NCI-H1417 (cell line): ENCODE data around the gene SH2B3.
"Not testable (repeated sequence)": the region's sequence is repeated elsewhere in the genome, so short reads cannot be mapped to it uniquely, and the experiment has no call there.

ENCODE experiments used
- DNase-seq, 3 experiments: peaks; one replicate each; lab custom pipeline; 2025; lab: John Stamatoyannopoulos, UW

The SH2B3 gene

GRCh38 chr12:111387747-111388323 is 17.9 kb upstream of the SH2B3 start:
- peak in 1 of 3 experiments; percentile 9 for DNase-seq

- DNase-seq = no peak
Measured at GRCh38 chr12:111389635-111390034, 16.1 kb upstream of the SH2B3 start.

DNA sequence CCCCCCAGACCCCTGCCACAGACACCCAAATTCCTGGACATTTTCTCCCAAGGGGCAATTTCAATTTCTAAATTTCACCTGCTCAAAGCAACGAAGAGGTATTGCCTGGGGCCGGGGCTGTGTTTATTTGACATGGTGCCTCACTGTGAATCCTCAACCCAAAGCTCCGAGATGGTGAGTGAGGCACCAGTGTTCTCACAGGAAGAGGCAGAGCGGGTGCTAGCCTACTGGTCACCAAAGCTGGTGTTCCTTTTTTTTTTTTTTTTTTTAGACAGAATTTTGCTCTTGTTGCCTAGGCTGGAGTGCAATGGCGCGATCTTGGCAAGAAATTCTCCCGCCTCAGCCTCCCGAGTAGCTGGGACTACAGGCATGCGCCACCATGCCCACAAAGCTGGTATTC is 14.8 kb upstream of the SH2B3 start:
- no peak for DNase-seq

GRCh38 chr12:111393700-111394300 is 11.9 kb upstream of the SH2B3 start:
- no peak for DNase-seq

DNA sequence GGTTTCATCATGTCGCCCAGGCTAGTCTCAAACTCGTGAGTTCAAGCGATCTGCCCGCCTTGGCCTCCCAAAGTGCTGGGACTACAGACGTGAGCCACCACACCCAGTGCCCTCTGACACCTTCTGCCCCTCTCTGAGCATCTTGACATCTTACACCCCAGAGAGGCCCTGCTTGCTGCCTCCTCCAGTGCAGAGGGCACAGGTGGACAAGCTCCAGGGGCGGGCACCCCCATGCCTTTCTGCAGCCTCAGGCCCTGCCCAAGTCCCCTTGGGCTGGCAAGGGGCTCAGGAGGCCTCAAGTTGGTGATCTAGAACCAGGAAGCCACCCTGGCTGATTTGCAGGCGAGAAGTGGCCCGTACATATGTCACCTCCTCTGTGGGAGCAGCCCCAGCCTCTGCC is 11.2 kb upstream of the SH2B3 start:
- DNase-seq = no peak

- DNase-seq = no peak
Measured at GRCh38 chr12:111395336-111396187, 10.2 kb upstream of the SH2B3 start.

DNA sequence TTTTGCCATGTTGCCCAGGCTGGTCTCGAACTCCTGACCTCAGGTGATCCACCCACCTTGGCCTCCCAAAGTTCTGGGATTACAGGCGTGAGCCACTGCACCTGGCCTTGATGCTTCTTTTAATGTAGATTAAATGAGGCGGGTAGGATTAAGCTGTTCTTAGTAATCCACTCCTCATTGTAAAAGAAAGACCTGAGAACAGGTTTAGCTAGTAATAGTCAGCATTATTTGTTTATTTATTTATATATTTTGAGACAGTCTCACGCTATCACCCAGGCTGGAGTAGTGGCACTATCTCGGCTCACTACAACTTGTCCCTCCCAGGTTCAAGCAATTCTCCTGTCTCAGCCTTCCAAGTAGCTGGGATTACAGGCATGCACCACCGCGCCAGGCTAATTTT is 9.5 kb upstream of the SH2B3 start:
- not testable (repeated sequence) for DNase-seq

DNA sequence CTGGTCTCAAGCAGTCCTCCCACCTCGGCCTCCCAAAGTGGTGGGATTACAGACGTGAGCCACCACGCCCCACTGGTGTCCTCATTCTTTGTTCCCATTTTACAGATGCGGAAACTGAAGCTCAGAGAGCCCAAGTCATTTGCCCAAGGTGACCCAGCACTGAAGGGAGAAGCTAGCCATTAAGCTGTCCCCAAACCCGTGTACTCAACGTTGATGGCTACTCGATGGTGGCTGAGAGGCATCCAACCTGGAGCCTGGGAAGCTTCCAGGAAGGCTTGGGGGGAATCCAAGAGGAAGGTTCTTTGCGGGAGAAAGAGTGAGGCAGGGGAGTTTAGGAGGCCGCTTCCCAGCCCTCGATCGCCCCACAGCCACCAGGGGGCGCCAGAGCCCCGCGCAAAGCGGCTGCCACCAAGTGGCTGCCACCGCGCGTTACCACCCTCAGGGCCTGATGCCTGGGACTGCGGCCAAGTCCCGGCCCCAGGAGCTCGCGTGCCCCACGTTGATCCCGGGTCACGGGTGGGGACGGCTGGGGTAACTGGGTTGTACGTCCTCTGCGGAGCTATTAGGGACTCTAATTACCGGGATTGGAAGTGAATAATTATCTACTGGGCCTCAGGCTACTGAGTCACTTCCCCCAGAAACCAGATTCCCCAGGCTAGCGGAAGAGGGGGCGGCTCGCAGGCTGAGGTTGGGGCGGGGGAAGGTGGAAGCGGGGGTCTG is 8.8 kb upstream of the SH2B3 start:
- DNase-seq = peak; percentile 77 to 86 (median 82)

- no peak for DNase-seq
Measured at GRCh38 chr12:111398530-111398929, 7.2 kb upstream of the SH2B3 start.

- DNase-seq = not testable (repeated sequence)
Measured at GRCh38 chr12:111399741-111400404, 5.8 kb upstream of the SH2B3 start.

DNA sequence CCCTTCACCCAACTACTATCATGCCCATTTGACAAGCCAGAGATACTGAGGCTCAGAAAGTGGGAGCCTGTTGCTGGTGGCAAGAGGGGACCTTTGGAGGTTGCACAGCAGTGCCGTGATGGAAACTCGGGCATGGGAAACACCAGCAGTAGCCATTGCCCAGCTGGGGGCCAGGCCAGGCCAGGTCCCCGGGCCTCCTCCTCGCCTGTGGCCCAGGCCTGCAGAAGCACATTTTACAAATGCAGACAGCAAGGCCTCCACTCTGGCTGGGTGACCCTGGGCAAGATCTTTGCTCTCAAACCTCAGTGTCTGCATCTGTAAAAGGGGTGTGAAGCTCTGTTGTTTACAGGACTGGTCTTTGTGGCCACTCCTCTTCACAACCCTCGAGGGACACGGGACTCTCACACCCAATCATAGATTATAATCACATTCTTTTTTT is 4.5 kb upstream of the SH2B3 start:
- no peak for DNase-seq

- DNase-seq = not testable (repeated sequence)
Measured at GRCh38 chr12:111402490-111402824, 3.3 kb upstream of the SH2B3 start.

DNA sequence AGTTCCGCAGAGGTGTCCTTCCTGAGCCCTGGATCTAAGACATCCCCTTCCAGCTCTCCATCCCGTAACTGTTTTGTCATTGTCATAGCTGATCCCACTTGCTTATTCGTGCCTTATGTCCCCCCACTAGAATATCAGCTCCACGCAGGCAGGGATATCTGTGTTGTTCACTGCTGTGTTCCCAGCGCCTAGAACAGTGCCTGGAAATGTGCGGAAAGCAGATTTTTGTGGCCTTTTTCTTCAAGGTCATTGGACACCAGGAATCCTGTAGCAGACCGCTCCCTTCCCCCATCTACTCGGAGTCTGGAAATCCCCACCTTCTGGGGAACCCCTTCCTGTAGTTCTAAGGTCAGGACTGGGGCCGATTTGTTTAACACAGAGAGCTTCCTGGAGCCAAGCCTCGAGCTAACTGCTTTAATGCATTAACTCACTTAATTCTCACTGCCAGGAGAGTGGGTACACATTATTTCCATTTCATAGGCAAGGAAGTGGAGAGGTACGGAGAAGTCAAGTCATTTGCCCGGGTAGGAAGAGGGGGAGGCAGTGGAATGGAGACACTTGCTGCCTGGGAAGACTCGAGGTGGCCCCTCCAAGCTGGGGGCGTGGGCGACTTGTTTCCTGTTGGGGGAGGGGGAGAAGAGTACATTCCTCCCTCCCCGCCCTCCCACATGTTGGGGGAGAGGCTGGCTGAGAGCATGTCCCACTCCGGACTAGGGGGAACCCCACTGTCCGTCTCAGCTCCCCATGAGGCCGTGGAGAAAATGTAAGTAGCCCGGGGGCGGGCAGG is 1.2 kb upstream of the SH2B3 start:
- peak in 2 of 3 experiments; percentile 45 to 48 for DNase-seq

DNA sequence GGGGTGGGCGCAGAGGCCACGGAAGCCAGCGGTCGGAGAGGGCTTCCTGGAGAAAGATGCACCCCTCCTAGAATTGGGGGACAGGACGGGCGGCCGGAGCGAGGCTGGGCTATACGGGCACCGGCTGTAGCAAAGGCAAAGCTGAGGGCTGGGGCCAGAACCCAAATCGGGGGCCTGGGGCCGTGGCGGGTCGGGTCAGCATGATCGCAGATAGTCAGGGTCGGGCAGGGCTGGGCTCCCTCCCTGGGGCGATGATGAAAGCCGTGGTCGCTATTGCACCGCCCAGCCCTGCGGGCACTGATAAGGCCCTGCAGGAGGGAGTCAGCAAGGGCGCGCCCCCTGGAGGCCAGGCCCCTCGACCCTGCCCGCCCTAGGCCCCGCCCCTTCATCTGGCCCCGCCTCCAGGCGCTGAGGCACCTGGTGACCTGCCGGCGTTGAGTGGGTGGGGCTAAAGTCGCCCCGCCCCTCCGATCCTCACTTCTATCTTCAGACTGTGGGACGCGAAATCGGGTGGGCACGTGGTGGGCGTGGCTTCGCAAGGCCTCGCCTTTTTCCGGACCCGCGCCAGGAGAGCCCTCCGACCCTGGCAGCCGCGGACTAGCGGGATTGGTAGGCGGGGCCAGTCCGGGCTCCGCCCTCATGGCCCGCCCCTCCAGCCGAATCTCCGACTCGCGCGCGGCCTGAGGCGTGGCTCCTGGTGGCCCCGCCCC is 419 bp upstream of the SH2B3 start:
- peak; percentile 95 to 99 (median 99) for DNase-seq

DNA sequence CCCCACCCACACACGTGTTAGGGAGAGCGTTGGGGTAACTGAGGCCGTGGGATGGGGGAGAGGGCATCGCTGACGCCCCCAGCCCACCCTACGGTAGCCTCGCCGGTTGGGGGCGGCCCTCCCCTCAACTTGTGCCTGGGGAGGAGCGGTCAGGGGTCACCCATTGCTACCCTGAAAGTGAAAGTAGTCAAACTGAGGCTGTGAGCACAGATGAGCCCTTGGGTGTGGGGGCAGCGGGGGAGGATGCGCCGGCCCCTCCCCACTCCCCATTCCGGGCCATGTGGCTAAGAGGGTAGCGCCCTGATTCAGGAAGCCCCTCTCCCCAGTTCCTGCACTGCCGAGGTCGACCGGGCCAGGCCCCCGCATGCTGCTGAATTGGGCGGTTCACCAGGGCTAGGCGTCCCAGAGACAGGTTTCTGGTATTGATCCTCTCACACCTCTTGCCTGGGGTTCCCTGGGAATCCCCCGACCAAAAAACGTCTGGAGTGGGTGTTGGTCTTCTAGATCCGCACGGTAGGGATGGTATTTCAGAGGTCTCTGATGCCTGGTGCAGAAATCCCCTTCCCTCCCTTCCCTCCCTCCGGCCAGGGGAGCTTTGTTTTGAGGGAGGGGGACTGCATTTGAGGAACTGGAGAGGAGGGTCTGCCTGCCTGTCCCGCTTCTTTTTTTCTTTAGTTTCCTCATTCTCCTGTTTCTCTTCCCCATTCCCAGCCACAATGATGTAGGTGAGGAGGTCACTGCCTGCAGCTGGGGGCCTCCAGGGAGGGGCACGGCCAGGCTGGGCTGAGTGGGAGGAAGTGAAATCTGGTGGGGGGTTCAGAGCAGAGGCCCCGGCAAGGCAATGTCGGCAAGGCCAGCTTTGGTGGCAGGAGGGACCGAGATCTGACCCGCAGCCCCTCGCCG is 1.0 kb downstream of the SH2B3 start:
- peak in 1 of 3 experiments; percentile 48 for DNase-seq

GRCh38 chr12:111407377-111408115 is 1.8 kb downstream of the SH2B3 start:
- no peak for DNase-seq

DNA sequence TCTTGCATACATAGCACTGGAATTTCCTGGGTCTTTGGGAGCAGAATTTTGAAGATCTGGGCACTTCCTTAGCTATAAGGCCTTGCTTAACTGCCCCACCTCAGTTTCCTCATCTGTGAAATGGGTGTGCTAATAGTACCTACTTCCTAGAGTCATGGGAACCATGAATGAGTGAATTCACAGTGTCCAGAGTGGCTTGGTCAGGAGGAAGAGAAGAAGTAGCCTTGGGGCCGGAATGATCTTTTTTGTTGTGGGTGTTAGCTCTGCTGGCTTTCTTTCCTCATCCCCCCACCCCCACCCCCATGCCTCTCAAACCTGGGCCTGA is 2.4 kb downstream of the SH2B3 start:
- no peak for DNase-seq

- no peak for DNase-seq
Measured at GRCh38 chr12:111408686-111409402, 3.1 kb downstream of the SH2B3 start.
